ENCODE results near the gene VDAC2.

DNA sequence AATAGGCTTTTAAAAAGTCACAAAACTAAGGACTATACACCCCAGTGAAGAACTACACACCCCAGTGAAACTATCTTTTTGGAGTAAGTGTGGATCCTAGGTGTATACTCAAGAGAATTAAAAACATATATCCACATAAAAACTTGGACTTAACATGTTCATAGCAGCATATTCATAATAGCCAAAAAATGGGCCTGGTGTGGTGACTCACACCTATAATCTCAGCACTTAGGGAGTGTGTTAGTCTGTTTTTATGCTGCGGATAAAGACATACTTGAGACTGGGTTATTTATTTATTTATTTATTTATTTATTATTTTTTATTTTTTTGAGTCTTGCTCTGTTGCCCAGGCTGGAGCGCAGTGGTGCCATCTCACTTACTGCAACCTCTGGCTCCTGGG lies 44.1 kb downstream of the VDAC2 start:
- TF ChIP-seq, protein P1, sequence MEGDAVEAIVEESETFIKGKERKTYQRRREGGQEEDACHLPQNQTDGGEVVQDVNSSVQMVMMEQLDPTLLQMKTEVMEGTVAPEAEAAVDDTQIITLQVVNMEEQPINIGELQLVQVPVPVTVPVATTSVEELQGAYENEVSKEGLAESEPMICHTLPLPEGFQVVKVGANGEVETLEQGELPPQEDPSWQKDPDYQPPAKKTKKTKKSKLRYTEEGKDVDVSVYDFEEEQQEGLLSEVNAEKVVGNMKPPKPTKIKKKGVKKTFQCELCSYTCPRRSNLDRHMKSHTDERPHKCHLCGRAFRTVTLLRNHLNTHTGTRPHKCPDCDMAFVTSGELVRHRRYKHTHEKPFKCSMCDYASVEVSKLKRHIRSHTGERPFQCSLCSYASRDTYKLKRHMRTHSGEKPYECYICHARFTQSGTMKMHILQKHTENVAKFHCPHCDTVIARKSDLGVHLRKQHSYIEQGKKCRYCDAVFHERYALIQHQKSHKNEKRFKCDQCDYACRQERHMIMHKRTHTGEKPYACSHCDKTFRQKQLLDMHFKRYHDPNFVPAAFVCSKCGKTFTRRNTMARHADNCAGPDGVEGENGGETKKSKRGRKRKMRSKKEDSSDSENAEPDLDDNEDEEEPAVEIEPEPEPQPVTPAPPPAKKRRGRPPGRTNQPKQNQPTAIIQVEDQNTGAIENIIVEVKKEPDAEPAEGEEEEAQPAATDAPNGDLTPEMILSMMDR (IDR thresholded peaks at IDR 0.05): no peak
- no peak for TF ChIP-seq POLR2A (IDR thresholded peaks at IDR 0.05)
- no peak for TF ChIP-seq EP300 (IDR thresholded peaks at IDR 0.05)
